Measurements from ENCODE around the gene TMEM82.

TMEM82 gene

DNA sequence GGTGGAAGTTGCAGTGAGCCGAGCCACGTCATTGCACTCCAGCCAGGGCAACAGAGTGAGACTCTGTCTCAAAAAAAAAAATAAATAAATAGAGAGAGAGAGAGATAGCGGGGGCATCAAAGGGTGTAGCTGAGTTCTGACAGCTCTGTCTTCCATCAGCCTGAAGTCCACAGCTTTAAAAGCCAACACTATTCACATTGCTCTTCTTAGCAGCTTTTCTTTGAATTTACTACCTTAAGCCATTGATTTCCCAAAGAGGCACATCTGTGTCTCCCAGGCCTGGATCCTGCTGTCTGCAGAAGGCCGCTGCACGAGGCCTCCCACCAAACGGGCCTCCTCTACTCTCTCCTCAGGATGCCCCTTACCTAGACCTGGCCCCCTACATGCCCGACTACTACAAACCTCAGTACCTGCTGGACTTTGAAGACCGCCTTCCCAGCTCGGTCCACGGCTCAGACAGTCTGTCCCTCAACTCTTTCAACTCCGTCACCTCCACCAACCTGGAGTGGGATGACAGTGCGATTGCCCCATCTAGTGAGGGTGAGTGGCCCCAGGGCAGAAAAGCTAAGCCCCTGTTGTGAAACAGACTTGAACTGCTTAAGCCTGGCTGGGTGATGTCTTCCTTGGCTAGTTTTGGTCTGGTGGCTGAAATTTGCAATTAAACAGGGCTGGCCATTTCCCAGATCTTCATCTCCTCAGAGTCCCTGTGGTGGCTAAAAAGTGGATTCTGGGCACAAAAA, 22.7 kb upstream of the TMEM82 start:
- DNase-seq (ENCODE audit: low read depth in 2 of 3, low spot score in 2 of 3): no peak

DNA sequence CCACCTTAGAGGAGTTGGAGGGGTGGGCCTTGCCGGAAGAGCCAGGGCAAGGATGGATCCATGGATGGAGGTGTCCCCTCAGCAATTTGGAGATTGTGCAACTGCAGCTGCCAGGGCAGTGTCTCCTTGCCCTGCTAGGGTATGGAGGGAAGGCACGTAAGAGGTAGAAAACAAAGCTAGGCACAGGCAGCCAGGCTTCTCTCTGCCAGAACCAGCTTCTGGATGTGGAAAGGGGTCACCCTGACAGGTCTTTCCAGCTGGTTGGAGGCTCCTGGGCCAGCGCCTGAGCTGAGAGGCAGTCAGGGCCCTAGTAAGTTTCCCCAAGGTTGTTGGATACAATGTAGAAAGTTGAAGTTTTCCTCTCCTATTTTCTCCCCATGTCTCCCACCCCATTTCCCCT, 21.4 kb upstream of the TMEM82 start:
- no peak for DNase-seq (ENCODE audit: low read depth in 2 of 3, low spot score in 2 of 3)

- DNase-seq (ENCODE audit: low read depth in 2 of 3, low spot score in 2 of 3): no peak
Observed at GRCh38 chr1:15722411-15722810, 19.9 kb upstream of the TMEM82 start.

- DNase-seq (ENCODE audit: low read depth in 2 of 3, low spot score in 2 of 3): no peak
Observed at GRCh38 chr1:15722836-15723532, 19.3 kb upstream of the TMEM82 start.

GRCh38 chr1:15723631-15724246, 18.6 kb upstream of the TMEM82 start:
- DNase-seq (ENCODE audit: low read depth in 2 of 3, low spot score in 2 of 3): no peak

DNA sequence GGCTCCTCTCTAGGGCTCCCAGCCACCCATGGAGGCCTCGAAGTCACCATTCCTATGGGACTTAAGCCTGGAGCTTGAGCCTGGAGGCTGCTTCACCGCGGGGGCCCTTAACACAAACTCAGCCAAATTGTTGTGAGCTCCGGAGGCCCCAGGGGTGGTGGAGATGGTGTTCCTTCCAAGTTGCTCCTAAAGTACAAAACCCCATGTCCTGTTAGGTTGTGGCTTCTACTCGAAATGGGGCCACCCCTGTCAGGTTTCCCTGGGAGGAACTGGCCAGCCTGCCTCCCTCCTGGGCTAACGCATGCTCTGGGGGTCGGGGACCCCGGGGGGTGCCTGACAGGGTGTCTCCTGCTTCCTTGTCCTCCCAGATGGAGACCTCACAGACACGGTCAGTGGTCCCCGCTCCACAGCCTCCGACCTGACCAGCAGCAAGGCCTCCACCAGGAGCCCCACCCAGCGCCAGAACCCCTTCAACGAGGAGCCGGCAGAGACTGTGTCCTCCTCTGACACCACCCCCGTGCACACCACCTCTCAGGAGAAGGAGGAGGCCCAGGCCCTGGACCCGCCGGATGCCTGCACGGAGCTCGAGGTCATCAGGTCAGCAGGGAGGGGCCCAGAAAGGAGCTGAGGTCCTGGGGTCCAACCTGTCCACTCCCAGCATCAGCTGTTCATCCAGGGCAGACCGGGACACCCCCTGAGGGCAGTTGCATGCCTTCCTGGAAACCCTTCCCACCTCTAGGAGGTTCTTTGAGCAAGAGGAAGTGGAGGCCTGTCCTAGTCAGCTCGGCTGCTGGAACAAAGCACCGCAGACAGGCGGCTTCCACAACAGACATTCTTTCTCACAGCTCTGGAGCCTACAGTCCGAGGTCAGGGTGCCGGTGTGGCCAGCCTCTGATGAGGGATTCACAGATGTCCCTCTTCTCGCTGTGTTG, 17.1 kb upstream of the TMEM82 start:
- no peak for DNase-seq (ENCODE audit: low read depth in 2 of 3, low spot score in 2 of 3)

- DNase-seq (ENCODE audit: low read depth in 2 of 3, low spot score in 2 of 3): no peak
Observed at GRCh38 chr1:15726508-15726907, 15.8 kb upstream of the TMEM82 start.

GRCh38 chr1:15727021-15727420, 15.3 kb upstream of the TMEM82 start:
- DNase-seq (ENCODE audit: low read depth in 2 of 3, low spot score in 2 of 3): no peak

DNA sequence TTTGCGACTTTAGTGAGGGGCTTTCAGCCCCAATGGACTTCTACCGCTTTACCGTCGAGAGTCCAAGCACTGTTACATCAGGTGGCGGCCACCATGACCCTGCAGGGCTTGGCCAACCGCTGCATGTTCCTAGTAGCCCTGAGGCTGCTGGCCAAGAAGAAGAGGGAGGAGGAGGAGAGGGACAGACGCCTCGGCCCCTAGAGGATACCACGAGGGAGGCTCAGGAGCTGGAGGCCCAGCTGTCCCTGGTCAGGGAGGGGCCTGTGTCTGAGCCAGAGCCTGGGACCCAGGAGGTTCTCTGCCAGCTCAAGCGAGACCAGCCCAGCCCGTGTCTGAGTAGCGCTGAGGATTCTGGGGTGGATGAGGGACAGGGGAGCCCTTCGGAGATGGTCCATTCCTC, 14.9 kb upstream of the TMEM82 start:
- no peak for DNase-seq (ENCODE audit: low read depth in 2 of 3, low spot score in 2 of 3)

DNA sequence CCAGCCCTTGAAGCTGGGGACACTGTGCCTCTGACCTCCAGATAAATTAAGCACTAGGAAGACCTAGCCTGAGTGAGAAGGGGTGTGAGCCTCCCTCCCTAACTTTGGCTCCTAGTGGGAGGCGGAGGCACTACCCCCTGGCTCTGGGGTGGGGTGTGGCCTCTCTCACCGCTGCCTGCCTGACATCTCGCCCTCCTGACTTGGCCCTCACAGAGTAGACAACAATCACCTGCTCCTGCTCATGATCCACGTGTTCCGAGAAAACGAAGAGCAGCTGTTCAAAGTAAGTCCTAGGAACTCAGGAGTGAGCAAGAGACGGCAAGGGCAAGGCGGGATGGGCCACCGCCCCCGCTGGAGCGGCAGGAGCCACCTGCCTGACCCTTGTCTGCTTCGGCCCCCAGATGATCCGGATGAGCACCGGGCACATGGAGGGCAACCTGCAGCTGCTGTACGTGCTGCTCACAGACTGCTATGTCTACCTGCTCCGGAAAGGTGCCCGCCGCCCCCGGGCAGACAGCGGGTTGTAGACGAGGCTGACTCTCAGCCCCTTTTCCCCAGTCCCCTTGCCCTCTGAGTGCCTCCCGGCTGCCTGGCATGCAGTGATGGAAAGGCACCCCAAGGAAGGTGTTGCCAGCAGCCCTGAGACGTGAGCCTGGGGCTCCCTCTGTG, 14.3 kb upstream of the TMEM82 start:
- DNase-seq (ENCODE audit: low read depth in 2 of 3, low spot score in 2 of 3): no peak

GRCh38 chr1:15728937-15729657, 13.2 kb upstream of the TMEM82 start:
- no peak for DNase-seq (ENCODE audit: low read depth in 2 of 3, low spot score in 2 of 3)

GRCh38 chr1:15730423-15730822, 11.9 kb upstream of the TMEM82 start:
- no peak for DNase-seq (ENCODE audit: low read depth in 2 of 3, low spot score in 2 of 3)

DNA sequence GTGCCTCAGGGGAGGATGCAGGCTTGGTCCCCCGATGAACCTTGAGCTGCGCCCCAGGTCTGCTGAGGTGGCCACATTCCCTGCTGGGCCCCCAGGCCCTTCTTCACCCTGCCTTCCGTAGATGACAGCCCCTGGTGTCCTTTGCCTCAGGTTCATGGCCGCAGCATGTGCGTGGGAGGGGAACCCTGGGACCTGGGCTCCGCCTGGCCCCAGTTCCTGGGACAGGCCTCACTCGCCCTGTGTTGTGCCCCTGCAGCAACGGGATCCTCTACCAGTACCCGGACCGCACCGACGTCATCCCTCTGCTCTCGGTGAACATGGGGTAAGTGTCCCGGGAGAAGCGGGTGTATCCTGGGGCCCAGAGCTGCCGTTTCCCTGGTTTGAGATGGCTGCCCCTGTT, 11.4 kb upstream of the TMEM82 start:
- DNase-seq (ENCODE audit: low read depth in 2 of 3, low spot score in 2 of 3): no peak

DNA sequence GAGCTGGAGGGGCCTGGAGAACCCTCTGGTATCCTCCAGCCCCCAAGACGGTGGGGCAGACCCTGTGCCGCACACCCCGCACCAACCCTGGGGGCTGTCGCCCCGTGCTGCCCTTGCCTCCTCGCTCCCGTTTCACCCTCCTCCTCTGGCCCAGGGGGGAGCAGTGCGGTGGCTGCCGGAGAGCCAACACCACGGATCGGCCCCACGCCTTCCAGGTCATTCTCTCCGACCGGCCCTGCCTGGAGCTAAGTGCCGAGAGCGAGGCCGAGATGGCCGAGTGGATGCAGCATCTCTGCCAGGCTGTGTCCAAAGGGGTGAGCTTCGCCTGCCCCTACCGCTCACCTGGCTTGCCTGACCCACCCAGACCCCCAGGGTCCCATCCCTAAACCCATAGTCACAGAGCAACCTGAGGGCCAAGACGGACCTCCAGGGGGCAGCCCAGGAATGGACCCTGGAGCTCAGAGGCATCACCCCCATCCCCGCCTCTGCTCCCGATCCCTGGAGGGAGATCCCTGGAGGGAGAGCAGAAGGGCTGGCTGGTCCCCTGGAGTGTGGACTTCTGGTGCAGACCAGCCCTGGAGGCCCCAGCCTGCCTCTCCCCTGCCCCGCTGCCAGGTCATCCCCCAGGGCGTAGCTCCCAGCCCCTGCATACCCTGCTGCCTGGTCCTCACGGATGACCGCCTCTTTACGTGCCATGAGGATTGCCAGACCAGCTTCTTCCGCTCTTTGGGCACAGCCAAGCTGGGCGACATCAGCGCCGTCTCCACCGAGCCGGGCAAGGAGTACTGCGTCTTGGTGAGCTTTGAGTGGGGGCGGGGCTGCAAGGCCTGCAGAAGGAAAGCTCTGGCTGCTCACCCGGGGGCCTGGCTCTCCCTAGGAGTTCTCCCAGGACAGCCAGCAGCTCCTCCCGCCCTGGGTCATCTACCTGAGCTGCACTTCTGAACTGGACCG, 10.3 kb upstream of the TMEM82 start:
- DNase-seq (ENCODE audit: low read depth in 2 of 3, low spot score in 2 of 3): no peak

DNA sequence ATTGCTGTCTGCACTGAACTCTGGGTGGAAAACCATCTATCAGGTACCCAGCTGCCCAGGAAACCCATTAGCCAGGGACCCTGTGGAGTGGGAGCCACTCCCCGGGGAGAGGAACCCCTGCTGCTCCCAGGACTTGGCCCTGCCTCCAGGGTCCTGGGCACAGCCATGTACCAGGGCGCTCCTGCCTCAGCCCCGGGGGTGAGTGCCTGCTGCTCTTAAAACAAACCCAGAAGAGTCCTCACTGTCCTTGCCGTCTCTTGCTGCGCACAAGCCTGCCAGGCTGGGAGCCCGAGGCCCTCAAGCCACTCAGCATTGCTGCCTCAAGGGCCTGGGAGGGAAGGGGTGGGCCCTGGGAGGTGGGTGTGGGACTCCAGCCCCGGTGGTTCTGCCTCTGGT, 9.6 kb upstream of the TMEM82 start:
- no peak for DNase-seq (ENCODE audit: low read depth in 2 of 3, low spot score in 2 of 3)

GRCh38 chr1:15733218-15733725, 9.0 kb upstream of the TMEM82 start:
- DNase-seq (ENCODE audit: low read depth in 2 of 3, low spot score in 2 of 3): no peak

DNA sequence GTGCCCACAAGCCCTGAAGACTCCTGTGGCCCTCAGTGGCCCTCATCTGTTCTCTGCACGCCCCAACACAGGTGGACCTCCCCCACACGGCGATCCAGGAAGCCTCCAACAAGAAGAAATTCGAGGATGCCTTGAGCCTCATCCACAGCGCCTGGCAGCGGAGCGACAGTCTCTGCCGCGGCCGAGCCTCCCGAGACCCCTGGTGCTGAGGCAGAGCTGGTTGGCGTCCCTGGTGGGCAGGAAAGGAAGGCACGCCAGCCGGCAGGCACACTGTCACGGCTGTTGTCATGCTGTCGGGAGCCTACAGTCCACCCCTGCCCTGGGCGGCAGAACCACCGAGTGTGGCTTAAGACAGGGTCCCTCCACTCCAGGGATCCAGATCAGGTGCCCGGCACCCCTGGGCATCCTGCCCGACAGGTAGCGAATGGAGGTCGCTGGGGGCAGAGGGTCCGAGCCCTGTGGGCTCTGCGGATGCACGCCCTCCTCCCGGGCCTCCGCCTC, 8.5 kb upstream of the TMEM82 start:
- DNase-seq (ENCODE audit: low read depth in 2 of 3, low spot score in 2 of 3): no peak

GRCh38 chr1:15734296-15734695, 8.0 kb upstream of the TMEM82 start:
- no peak for DNase-seq (ENCODE audit: low read depth in 2 of 3, low spot score in 2 of 3)

GRCh38 chr1:15734901-15735300, 7.4 kb upstream of the TMEM82 start:
- DNase-seq (ENCODE audit: low read depth in 2 of 3, low spot score in 2 of 3): no peak

Measured in activated CD8-positive, alpha-beta memory T cell treated with anti-CD3 and anti-CD28 coated beads for 48 hours (primary cell).